ENCODE results near the gene SLC25A11.
A peak's percentile ranks its signal among the peaks of the same experiment; 100 is the strongest.

Gene SLC25A11, protein sequence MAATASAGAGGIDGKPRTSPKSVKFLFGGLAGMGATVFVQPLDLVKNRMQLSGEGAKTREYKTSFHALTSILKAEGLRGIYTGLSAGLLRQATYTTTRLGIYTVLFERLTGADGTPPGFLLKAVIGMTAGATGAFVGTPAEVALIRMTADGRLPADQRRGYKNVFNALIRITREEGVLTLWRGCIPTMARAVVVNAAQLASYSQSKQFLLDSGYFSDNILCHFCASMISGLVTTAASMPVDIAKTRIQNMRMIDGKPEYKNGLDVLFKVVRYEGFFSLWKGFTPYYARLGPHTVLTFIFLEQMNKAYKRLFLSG

DNA sequence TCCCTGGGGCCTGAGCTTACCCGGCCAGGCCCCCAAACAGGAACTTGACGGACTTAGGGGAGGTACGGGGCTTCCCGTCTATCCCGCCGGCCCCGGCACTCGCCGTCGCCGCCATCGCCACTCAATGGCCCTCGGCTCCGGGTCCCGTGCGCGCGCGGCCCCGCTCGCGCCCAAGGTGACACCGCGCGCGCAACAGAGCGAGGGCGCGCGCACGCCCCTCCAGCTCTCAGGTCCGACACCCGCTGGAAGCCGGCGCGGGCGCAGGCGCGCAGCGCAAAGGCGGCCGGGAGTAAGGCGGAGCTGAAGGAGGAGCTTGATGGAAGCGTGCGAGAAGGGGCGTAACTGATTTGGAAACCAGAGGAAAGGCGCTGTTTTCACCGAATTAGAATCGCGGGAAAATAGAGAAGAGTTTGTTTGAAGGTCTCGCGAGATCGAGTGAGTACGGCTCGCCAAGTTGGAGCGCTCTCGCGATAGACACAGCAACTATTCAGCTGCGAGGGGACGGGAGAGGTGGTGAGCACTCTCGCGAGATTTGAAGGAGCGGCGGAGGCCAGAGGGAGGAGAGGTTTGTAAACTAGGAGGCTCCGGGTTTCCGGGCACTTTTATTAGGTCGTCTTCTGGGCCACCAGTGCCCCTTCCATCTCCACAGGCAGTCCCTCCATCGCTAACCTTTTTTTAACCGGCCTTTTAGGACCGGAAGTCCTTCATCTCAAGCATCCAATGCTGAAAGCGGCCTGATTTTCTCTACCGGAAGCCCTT, at the start of gene SLC25A11, which contains the start of gene RNF167:
SLC25A11 (minus strand) TSS at position 251 of the 759 bp plus-strand sequence; CDS start at position 115, 136 bp downstream.
RNF167 (plus strand) TSS at position 473 of the 759 bp plus-strand sequence. CDS start 642 bp downstream, outside the sequence.
- H3K27me3 Mint-ChIP-seq (ENCODE audit: low read depth) = no peaks in the 10 kb centered on the region
- peaks cover 45% of the 10 kb centered on the region for H3K4me1 Mint-ChIP-seq (ENCODE audit: low read depth)
- H3K9me3 Mint-ChIP-seq = no peaks in the 10 kb centered on the region
- peaks cover 62% of the 10 kb centered on the region for H3K36me3 Mint-ChIP-seq (ENCODE audit: low read depth)
- H3K4me3 Mint-ChIP-seq = peak within 1 kb of the TSS; percentile 90
- H3K27ac Mint-ChIP-seq = peak within 1 kb of the TSS; percentile 93

DNA sequence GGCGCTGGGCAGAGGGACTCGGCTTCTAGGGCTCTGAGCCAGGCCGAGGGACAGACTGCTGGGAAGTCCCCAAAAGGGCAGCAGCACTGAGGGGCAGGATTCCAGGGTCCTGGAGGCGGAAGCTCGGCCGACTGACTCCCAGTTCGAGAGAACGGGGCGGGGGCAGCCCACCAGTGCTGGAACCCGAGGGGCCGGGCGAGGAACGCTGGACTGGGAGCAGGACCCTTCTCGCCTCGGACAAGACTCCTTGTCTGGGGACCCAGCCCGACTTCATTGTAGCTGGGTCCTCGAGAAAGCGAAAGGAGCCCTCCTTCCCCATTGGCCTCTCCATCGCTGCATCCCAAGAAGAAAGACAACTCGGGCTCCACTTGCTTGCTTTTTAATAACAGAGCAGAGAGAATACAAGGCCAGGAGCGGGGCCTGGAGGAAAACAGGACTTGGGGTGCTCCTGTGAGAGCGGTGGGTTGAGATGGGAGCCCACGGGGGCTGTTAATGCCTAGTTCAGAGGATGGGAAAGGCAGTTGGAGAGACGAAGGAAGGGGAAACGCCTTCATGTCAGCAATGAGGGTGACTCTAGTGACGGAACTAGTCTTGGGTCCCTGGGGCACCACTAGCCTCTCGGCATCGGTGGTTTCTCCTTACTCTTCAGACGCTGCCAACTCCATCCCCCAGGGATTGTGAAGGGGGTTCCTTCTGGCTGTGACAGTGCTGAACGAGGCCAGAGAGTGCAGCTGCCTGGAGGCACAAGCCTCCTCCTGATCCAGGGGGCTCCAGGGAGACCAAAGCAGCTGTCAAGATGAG, 48.1 kb upstream of the SLC25A11 start:
- Mint-ChIP-seq H3K9me3 (no peaks in the 10 kb centered on the region), H3K27ac (peak overlapping the region; percentile 94), H3K27me3 (ENCODE audit: low read depth) (no peaks in the 10 kb centered on the region), H3K4me3 (peak overlapping the region; percentile 92), H3K36me3 (ENCODE audit: low read depth) (peaks cover 13% of the 10 kb centered on the region), H3K4me1 (ENCODE audit: low read depth) (peaks cover 33% of the 10 kb centered on the region)

DNA sequence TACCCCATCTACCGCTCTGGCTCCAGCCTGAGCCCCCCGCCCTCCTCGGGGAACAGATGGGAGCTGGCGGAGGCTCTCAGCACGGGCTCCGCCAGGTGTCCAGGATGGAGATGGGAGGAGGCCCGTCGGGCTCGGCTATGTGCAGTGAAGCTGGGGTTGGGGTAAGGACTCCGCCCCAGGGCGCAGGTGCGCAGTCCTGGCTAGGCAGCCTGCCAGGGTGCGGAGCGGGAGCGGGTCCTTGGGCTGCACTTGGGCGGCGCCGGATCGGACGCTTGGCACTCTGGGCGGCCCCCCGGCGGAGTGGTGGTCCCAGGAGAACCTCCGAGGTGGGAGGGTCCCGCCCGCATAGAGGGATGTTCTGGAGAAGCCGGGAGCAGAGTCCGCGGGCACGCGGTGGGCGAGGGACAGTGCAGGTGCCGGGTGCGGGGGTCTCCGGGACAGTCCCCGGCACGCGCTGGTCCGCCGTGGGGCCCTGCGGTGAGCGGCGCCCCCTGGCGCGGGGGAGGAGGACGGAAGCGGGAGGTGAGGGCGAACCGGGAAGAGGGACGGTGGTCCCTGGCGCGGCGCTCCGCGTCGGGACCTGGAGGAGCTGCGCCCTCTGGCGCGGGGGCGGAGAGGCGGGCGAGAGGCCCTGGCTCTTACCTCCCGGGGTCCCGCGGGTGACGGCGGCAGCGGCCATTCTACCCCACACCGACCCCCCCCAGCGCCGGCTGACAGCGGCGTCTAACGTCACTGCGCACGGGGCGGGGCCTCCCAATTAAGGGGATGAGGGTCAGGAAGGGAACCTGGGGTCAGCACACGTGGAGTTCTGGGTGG, 47.3 kb upstream of the SLC25A11 start, which contains the start of gene CAMTA2:
CAMTA2 (minus strand) TSS at position 725 of the 816 bp plus-strand sequence. CDS start 1,453 bp downstream, outside the sequence.
- no peaks in the 10 kb centered on the region for H3K27me3 Mint-ChIP-seq (ENCODE audit: low read depth)
- peak within 1 kb of the TSS; percentile 92 for H3K4me3 Mint-ChIP-seq
- H3K36me3 Mint-ChIP-seq (ENCODE audit: low read depth) = peaks cover 20% of the 10 kb centered on the region
- no peaks in the 10 kb centered on the region for H3K9me3 Mint-ChIP-seq
- H3K27ac Mint-ChIP-seq = peak within 1 kb of the TSS; percentile 94
- peaks cover 35% of the 10 kb centered on the region for H3K4me1 Mint-ChIP-seq (ENCODE audit: low read depth)

DNA sequence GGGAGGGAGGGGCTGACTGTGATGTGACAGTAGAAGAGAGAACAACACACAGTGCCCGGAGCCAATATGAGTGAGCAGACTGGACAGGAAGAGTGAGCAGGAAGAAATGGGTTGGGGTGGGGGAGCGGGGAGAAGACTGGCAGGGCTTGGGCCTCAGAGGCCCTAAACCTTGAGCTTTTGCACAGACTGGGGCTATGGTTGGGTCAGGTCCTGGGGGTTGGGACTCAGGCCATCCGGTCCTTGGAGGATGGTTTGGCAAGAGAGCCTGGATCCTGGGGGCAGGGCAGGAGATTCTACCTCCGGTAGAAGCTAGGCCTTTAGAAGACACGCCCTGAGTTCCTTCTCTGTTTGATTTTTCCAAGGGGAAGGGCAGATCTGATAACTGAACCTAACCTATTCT, 46.6 kb upstream of the SLC25A11 start:
- Mint-ChIP-seq H3K36me3 (ENCODE audit: low read depth) (peaks cover 26% of the 10 kb centered on the region), H3K9me3 (no peaks in the 10 kb centered on the region), H3K27me3 (ENCODE audit: low read depth) (no peaks in the 10 kb centered on the region), H3K4me3 (peak overlapping the region; percentile 92), H3K27ac (peak overlapping the region; percentile 86), H3K4me1 (ENCODE audit: low read depth) (peaks cover 41% of the 10 kb centered on the region)

DNA sequence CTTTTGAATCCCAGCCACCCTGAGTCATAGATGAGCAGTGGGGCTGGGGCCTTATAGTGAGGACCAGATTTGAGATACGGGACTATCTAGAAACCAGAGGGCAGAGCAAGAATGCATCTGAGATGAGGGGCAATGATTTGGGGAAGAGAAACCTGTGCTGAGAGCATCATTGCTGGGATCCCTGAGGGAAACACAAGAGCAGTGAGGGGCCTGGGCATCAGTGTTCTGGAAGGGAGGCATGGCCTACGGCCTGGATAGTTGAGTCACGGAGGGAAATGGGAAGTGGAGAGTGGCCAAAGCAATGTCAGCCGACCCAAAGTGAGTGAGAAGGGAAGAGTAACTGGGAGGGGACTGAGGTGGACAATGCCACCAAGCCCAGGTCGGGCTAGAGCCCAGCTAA, 42.5 kb upstream of the SLC25A11 start:
- Mint-ChIP-seq H3K4me1 (ENCODE audit: low read depth) (peaks cover 36% of the 10 kb centered on the region), H3K27ac (no peak overlapping the region), H3K27me3 (ENCODE audit: low read depth) (no peaks in the 10 kb centered on the region), H3K4me3 (no peak overlapping the region), H3K9me3 (no peaks in the 10 kb centered on the region), H3K36me3 (ENCODE audit: low read depth) (peaks cover 47% of the 10 kb centered on the region)

DNA sequence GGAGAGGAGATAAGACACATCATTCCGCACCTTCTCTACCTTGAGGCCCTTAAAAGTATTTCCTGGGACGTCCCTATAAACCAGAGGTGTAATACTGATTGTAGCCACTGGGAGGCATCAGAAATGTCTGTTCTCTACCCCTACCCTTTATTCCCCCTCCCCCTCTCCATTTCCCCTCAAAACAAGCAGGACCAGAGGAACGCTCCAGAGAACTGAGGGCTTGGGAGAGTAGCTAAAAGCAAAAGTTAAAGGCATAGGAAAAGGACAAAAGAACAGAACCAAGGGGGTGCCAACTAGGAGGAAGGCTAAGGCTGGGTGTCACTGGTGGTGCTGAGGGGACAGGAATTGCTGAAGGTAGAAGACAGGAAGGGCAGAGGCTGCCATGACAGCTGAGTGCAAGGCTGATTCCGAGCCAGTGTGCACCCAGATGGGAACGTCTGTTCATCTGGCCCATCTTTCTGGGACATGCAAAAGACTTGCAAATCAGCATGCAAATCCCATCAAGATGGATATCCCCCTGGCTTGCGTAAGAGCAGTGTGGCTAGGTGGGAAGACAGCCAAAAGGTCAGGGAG, 40.9 kb upstream of the SLC25A11 start:
- peaks cover 48% of the 10 kb centered on the region for H3K36me3 Mint-ChIP-seq (ENCODE audit: low read depth)
- no peaks in the 10 kb centered on the region for H3K9me3 Mint-ChIP-seq
- H3K4me3 Mint-ChIP-seq = no peak overlapping the region
- H3K4me1 Mint-ChIP-seq (ENCODE audit: low read depth) = peaks cover 30% of the 10 kb centered on the region
- H3K27ac Mint-ChIP-seq = peak overlapping the region; percentile 82
- no peaks in the 10 kb centered on the region for H3K27me3 Mint-ChIP-seq (ENCODE audit: low read depth)

DNA sequence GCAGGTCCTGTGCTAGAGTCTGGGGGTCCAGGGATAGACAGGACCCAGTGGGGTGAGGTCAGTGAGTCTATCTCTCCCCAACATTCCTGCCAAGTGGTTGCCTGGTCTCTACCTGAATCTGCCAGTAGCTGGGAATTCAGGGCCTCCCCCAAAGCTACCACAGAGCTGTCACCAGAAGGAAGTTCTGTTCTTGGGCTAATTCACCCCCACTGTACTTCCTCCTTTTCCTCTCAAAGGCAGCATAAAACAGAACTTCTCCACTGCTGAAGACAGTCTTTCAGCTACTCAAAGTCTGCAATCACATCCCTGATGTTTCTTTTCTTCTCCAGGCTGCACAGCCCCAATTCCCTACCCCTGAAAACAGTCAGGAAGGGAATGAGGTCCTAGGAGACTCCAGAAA, 38.9 kb upstream of the SLC25A11 start:
- Mint-ChIP-seq H3K4me1 (ENCODE audit: low read depth) (peaks cover 27% of the 10 kb centered on the region), H3K27ac (no peak overlapping the region), H3K9me3 (no peaks in the 10 kb centered on the region), H3K4me3 (no peak overlapping the region), H3K36me3 (ENCODE audit: low read depth) (peaks cover 57% of the 10 kb centered on the region), H3K27me3 (ENCODE audit: low read depth) (no peaks in the 10 kb centered on the region)

DNA sequence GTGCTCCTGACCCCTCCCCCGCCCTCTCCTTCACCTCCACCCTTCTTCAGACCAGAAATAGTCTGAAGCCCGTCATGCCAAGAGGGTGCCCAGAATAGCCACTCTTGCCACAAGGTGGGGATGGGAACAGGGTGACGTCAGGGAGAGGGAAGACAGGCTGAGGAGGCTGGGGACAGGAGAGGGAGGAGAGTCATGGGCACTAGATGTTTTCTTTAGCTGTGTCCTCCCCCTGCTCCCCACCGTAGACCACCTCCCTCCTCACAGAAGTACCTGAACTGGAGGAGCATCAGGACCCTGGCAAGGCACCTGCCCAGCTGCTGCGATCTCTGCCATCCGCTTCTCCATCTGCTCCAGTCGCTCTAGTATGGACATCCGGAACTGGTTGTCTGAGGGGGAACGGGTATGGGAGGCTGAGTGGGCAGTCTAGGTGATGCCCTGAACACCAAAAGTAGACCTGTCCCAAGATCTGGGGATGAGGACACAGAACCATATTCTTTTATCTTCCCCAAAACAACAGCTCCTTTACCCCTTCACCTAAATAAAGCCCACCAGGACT, 34.3 kb upstream of the SLC25A11 start:
- Mint-ChIP-seq H3K4me1 (ENCODE audit: low read depth) (peaks cover 19% of the 10 kb centered on the region), H3K4me3 (no peak overlapping the region), H3K36me3 (ENCODE audit: low read depth) (peaks cover 61% of the 10 kb centered on the region), H3K27ac (no peak overlapping the region), H3K27me3 (ENCODE audit: low read depth) (no peaks in the 10 kb centered on the region), H3K9me3 (no peaks in the 10 kb centered on the region)

DNA sequence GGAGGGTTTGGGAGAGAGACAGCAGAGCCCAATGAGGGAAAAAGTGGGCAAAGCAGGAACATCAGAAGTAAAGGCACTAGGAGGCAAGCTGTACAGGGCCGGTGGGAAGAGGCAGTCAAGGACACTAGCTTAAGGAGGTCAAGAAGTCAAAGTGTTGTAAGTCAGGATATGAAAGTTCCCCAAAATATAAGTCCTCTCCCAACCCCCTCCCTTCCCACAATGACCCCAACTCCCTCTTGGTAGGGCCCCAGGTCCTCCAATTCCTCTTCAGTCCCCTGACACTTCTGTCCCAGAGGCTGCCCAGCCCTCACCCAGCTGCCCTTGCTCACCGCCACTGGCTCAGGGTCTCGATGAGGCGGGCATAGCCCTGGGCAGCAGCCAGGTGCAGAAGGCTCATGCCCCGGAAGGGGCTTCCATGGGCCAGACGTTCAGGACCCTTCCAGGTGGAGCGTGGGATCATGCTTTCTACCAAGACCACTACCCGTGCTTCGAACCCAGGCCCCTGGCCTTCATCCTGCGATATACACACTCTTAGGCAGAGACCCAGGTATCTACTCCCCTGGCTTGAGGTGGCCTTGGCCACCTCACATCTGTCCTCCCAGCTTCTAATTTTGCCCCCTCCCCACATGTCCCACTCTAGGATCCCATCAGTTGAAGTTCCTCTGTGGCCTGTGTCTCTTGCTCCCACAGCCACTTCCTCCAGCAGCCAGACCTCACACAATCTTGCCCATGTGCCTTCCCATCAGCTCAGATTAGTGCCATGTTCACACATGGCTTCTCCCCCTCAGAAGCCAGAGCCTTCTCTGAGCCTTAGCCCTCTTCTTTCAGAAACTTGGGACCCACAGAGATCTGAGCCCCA, 33.6 kb upstream of the SLC25A11 start:
- Mint-ChIP-seq H3K4me3 (no peak overlapping the region), H3K4me1 (ENCODE audit: low read depth) (peaks cover 25% of the 10 kb centered on the region), H3K9me3 (no peaks in the 10 kb centered on the region), H3K27ac (no peak overlapping the region), H3K27me3 (ENCODE audit: low read depth) (no peaks in the 10 kb centered on the region), H3K36me3 (ENCODE audit: low read depth) (peaks cover 67% of the 10 kb centered on the region)

DNA sequence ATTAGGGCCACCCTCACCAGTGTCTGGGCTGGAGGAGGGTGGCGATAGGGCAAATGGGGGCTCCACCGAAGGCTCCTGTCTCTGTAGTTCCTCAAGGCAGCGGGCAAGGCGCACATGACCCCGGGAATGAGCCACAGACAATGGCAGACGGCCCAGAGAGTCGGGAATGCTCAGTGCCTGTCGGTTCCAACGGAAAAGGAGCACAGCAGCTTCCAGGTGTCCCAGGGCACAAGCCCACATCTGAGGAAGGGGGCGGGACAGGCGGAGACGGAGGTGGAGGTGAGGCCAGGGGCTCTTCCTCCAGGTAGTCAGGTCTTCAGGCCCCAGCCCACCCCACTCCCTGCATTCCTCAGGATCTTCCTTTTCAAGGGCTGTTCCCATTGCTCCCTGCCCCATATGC, 32.9 kb upstream of the SLC25A11 start:
- H3K9me3 Mint-ChIP-seq = no peaks in the 10 kb centered on the region
- no peaks in the 10 kb centered on the region for H3K27me3 Mint-ChIP-seq (ENCODE audit: low read depth)
- H3K4me1 Mint-ChIP-seq (ENCODE audit: low read depth) = peaks cover 25% of the 10 kb centered on the region
- H3K36me3 Mint-ChIP-seq (ENCODE audit: low read depth) = peaks cover 61% of the 10 kb centered on the region
- no peak overlapping the region for H3K4me3 Mint-ChIP-seq
- no peak overlapping the region for H3K27ac Mint-ChIP-seq

DNA sequence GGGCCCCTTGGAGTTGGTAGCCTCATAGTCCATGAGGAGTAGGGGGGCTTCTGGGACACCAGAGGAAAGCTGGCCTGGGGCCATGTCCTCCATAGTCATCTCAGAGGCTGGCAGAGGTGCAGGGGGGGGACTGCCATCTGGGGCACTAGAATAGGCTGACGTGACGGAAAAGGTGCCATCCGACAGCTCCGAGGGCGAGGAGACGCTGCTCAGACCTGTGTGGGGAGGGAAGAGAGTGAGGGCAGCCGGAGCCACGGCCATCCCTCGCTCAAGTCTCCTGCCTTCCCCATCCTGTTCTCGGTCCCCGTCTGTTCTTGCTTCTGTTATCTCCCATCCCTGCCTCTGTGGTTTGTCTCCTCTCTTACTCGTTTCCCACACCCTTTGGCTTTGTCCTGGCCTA, 32.5 kb upstream of the SLC25A11 start:
- Mint-ChIP-seq H3K36me3 (ENCODE audit: low read depth) (peaks cover 60% of the 10 kb centered on the region), H3K9me3 (no peaks in the 10 kb centered on the region), H3K27ac (no peak overlapping the region), H3K4me1 (ENCODE audit: low read depth) (peaks cover 25% of the 10 kb centered on the region), H3K27me3 (ENCODE audit: low read depth) (no peaks in the 10 kb centered on the region), H3K4me3 (no peak overlapping the region)

DNA sequence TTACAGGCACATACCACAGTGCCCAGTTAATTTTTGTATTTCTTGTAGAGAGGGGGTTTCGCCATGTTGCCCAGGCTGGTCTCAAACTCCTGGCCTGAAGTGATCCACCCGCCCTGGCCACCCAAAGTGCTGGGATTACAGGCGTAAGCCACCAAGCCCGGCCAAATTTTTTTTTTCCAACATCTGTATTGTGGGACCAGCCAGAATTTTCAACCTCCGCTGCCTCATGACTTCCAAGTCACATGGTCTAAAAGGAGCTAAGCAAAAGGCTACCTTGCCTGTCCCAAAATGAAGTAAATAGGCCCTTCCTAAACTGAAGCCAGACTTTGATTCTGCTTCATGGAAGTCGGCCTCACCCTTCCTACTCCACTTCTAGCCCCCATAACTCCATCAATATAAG, 32.0 kb upstream of the SLC25A11 start:
- Mint-ChIP-seq H3K27ac (no peak overlapping the region), H3K36me3 (ENCODE audit: low read depth) (peaks cover 57% of the 10 kb centered on the region), H3K9me3 (no peaks in the 10 kb centered on the region), H3K27me3 (ENCODE audit: low read depth) (no peaks in the 10 kb centered on the region), H3K4me3 (no peak overlapping the region), H3K4me1 (ENCODE audit: low read depth) (peaks cover 25% of the 10 kb centered on the region)

Measured in T-helper 1 cell treated with Interleukin-12 subunit alpha and Interleukin-12 subunit beta and Interleukin-4 antibody, amounts not matched to agents 30 μg/mL and 1 μg/mL, for 36 hours (primary cell).